Left kidney (tissue), 2 donors: ENCODE results near the gene PACSIN1. TPM values are rescaled to one million over a fixed set of nuclear protein-coding genes. Genes with fewer than 3 reads are reported as not detected.
"Not testable (repeated sequence)": the region's sequence is repeated elsewhere in the genome, so short reads cannot be mapped to it uniquely, and the experiment has no call there.

ENCODE experiments used
- DNase-seq: peaks from one replicate; pipeline ENCODE4 v3.0.0-alpha.2; 2013
- polyA plus RNA-seq: library from polyadenylated mRNA; unstranded; fragments of 120-200 nt; gene quantifications from one replicate; pipeline ENCODE4 v1.2.1, GENCODE V29; 2013; ENCODE audit not compliant: insufficient read length

The PACSIN1 gene
- polyA plus RNA-seq, 1 donor: 0.57 TPM

GRCh38 chr6:34485321-34486060, 19.6 kb downstream of the PACSIN1 start:
- DNase-seq: no peak

- no peak for DNase-seq
Observed at GRCh38 chr6:34486106-34486740, 20.3 kb downstream of the PACSIN1 start.

- DNase-seq: not testable (repeated sequence)
Observed at GRCh38 chr6:34486886-34487285, 21.0 kb downstream of the PACSIN1 start.

- DNase-seq: no peak
Observed at GRCh38 chr6:34487536-34487935, 21.7 kb downstream of the PACSIN1 start.

GRCh38 chr6:34489207-34489805, 23.4 kb downstream of the PACSIN1 start:
- no peak for DNase-seq

- no peak for DNase-seq
Observed at GRCh38 chr6:34490390-34491090, 24.7 kb downstream of the PACSIN1 start.

- DNase-seq: no peak
Observed at GRCh38 chr6:34491091-34491430, 25.2 kb downstream of the PACSIN1 start.

- DNase-seq: no peak
Observed at GRCh38 chr6:34493344-34493743, 27.5 kb downstream of the PACSIN1 start.

GRCh38 chr6:34494973-34495372, 29.1 kb downstream of the PACSIN1 start:
- DNase-seq: no peak

GRCh38 chr6:34496103-34496685, 30.3 kb downstream of the PACSIN1 start:
- no peak for DNase-seq

- no peak for DNase-seq
Observed at GRCh38 chr6:34497411-34497810, 31.5 kb downstream of the PACSIN1 start.

GRCh38 chr6:34506718-34507117, 40.8 kb downstream of the PACSIN1 start:
- DNase-seq: no peak

- DNase-seq: no peak
Observed at GRCh38 chr6:34508425-34508824, 42.5 kb downstream of the PACSIN1 start.

GRCh38 chr6:34509782-34510181, 43.9 kb downstream of the PACSIN1 start:
- DNase-seq: no peak

- DNase-seq: no peak
Observed at GRCh38 chr6:34510299-34510698, 44.4 kb downstream of the PACSIN1 start.

GRCh38 chr6:34511214-34511914, 45.5 kb downstream of the PACSIN1 start:
- no peak for DNase-seq

GRCh38 chr6:34511915-34512737, 46.2 kb downstream of the PACSIN1 start:
- DNase-seq: no peak

- DNase-seq: no peak
Observed at GRCh38 chr6:34512738-34513115, 46.9 kb downstream of the PACSIN1 start.

GRCh38 chr6:34513646-34514045, 47.8 kb downstream of the PACSIN1 start:
- DNase-seq: no peak

GRCh38 chr6:34514112-34514511, 48.2 kb downstream of the PACSIN1 start:
- DNase-seq: no peak
